Effector memory CD8-positive, alpha-beta T cell (primary cell): ENCODE data around the gene SLIT3.

Source experiments
- ATAC-seq: fragments of 150-1000 bp; cut with Tn5 transposase; replicated peaks from 2 replicates; pipeline ENCODE4 v1.10.0; 2021; ENCODE audit warnings: mild to moderate bottlenecking, moderate library complexity
- DNase-seq, 3 experiments: peaks; one replicate each; pipeline ENCODE4 v3.0.0; 2021
- H3K27ac Mint-ChIP-seq, 2 donors: one replicate each; pipeline ENCODE4 v1.8.0; 2022; ENCODE audit warnings: mild to moderate bottlenecking in 2 of 2, mixed read lengths in 2 of 2, moderate library complexity in 2 of 2
- H3K27me3 Mint-ChIP-seq, 2 donors: one replicate each; pipeline ENCODE4 v1.8.0; 2022; ENCODE audit warnings: mixed read lengths in 2 of 2
- H3K36me3 Mint-ChIP-seq: one replicate; pipeline ENCODE4 v1.8.0; 2022; ENCODE audit warnings: mild to moderate bottlenecking, moderate library complexity, mixed read lengths; ENCODE audit not compliant: insufficient read depth
- H3K4me1 Mint-ChIP-seq, 2 donors: one replicate each; pipeline ENCODE4 v1.8.0; 2022; ENCODE audit warnings: low read depth in 2 of 2, mixed read lengths in 2 of 2
- H3K4me3 Mint-ChIP-seq, 2 donors: one replicate each; pipeline ENCODE4 v1.8.0; 2022; ENCODE audit warnings: mild to moderate bottlenecking in 2 of 2, mixed read lengths in 2 of 2, moderate library complexity in 2 of 2
- H3K9me3 Mint-ChIP-seq, 2 donors: one replicate each; pipeline ENCODE4 v1.8.0; 2022; ENCODE audit warnings: mixed read lengths in 2 of 2

SLIT3 gene

DNA sequence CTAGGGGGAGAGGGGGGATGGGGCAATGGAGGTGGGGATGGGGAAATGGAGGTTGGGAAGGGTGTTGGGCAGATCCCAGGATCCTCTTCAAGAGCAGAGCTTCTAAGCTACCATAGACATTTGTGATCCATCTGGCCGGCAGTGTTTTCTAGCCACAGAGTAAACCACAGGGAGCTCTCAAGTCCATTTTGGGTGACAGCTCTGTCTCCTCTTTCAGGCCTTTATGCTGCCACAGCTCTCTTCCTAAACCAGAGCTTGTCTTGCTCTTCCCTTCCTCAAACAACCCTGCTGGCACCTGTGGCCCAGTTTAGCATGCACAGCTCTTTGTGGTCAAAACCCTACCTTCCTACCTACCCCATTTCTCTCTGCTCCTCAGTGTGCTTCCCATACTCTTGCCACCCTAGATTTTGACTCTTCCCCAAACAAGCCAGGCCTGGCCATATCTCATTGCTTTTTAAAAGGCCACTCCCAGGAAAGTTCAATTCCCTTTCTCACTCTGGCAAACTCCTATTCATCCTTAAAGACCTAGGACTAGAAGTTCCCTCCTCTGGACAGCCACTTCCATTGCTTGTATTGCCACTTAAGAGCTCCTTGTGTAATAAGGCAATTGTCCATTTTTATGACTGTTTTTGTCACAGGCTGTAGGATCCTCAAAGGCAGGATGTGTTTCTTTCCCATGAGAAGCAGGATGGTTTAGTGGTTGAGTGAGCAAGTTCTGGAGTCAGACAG lies 637.5 kb downstream of the SLIT3 start:
- no peaks in the 10 kb centered on the region for H3K9me3 Mint-ChIP-seq
- H3K27ac Mint-ChIP-seq = no peak overlapping the region
- ATAC-seq (no peak), DNase-seq (no peak)
- H3K4me3 Mint-ChIP-seq = no peak overlapping the region
- peaks cover 6 to 55% of the 10 kb centered on the region in 2 donors for H3K27me3 Mint-ChIP-seq
- no peaks in the 10 kb centered on the region for H3K36me3 Mint-ChIP-seq
- no peaks in the 10 kb centered on the region for H3K4me1 Mint-ChIP-seq

- H3K4me3 Mint-ChIP-seq = no peak overlapping the region
- no peaks in the 10 kb centered on the region for H3K9me3 Mint-ChIP-seq
- ATAC-seq = no peak
- peaks cover 6 to 56% of the 10 kb centered on the region in 2 donors for H3K27me3 Mint-ChIP-seq
- H3K4me1 Mint-ChIP-seq = no peaks in the 10 kb centered on the region
- no peak for DNase-seq
- H3K27ac Mint-ChIP-seq = no peak overlapping the region
- H3K36me3 Mint-ChIP-seq = no peaks in the 10 kb centered on the region
Observed at GRCh38 chr5:168661593-168662485, 639.1 kb downstream of the SLIT3 start.

DNA sequence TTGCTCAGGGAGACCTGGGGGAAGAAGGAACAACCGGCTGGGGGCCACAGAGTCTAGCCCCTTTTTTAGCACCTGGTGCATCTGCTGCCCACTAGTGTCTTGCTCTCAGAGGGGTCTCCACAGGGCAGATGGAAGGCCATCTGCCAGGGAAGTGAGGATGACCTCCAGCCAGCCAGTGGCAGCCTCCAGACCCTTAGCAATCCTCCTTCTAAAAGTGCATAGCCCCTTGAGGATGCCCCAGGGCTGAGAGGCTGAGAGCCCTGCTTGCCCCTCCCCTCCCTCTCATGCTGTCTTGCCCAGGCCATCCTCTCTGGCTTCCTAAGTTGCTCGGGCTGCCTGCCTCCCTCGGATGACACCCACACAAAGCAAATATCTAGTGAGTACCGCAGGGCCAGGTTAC lies 640.2 kb downstream of the SLIT3 start:
- Mint-ChIP-seq H3K4me1 (no peaks in the 10 kb centered on the region), H3K36me3 (no peaks in the 10 kb centered on the region), H3K4me3 (no peak overlapping the region), H3K9me3 (no peaks in the 10 kb centered on the region), H3K27ac (no peak overlapping the region), H3K27me3 (peaks cover 12 to 63% of the 10 kb centered on the region in 2 donors)
- DNase-seq (no peak), ATAC-seq (no peak)

DNA sequence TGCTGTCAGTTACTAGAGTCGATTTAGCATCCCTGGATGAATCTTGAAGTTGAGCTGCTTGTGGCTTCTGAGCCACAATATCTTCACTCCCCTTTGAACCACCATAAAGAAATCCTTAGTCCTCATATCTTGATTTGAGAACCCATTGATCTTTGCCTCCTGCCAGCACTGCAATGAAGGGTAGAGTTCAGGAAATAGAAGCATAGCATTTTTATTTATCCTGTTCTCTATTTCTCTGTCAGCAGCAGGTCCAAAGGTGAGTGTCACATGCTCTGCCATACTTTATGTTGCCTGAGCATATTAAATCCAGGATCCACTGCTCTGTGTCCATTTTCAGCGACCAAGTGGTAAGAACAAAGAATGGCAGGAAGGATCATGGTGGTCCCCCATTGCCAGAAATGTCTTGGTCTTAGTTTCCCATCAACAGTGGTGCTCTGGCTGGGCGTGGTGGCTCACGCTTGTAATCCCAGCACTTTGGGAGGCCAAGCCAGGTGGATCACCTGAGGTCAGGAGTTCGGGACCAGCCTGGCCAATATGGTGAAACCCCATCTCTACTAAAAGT lies 641.6 kb downstream of the SLIT3 start:
- H3K36me3 Mint-ChIP-seq = no peaks in the 10 kb centered on the region
- DNase-seq = no peak
- no peaks in the 10 kb centered on the region for H3K9me3 Mint-ChIP-seq
- H3K4me1 Mint-ChIP-seq = no peaks in the 10 kb centered on the region
- no peak overlapping the region for H3K4me3 Mint-ChIP-seq
- no peak for ATAC-seq
- H3K27me3 Mint-ChIP-seq = peaks cover 9 to 57% of the 10 kb centered on the region in 2 donors
- no peak overlapping the region for H3K27ac Mint-ChIP-seq

- DNase-seq = no peak
- Mint-ChIP-seq H3K27me3 (peaks cover 7 to 58% of the 10 kb centered on the region in 2 donors), H3K9me3 (no peaks in the 10 kb centered on the region), H3K4me3 (no peak overlapping the region), H3K27ac (no peak overlapping the region), H3K4me1 (peaks cover 0 to 3% of the 10 kb centered on the region in 2 donors), H3K36me3 (no peaks in the 10 kb centered on the region)
- ATAC-seq = no peak
Observed at GRCh38 chr5:168658394-168658793, 642.5 kb downstream of the SLIT3 start.

GRCh38 chr5:168656633-168657032 lies 644.3 kb downstream of the SLIT3 start:
- ATAC-seq (no peak), DNase-seq (no peak)
- Mint-ChIP-seq H3K27me3 (peaks cover 7 to 58% of the 10 kb centered on the region in 2 donors), H3K4me1 (peaks cover 0 to 3% of the 10 kb centered on the region in 2 donors), H3K4me3 (no peak overlapping the region), H3K36me3 (no peaks in the 10 kb centered on the region), H3K27ac (no peak overlapping the region), H3K9me3 (no peaks in the 10 kb centered on the region)

GRCh38 chr5:168655316-168655715 lies 645.6 kb downstream of the SLIT3 start:
- H3K36me3 Mint-ChIP-seq = no peaks in the 10 kb centered on the region
- H3K4me1 Mint-ChIP-seq = peaks cover 0 to 3% of the 10 kb centered on the region in 2 donors
- no peak overlapping the region for H3K4me3 Mint-ChIP-seq
- DNase-seq = no peak
- no peak overlapping the region for H3K27ac Mint-ChIP-seq
- no peak for ATAC-seq
- no peaks in the 10 kb centered on the region for H3K9me3 Mint-ChIP-seq
- H3K27me3 Mint-ChIP-seq = peaks cover 7 to 45% of the 10 kb centered on the region in 2 donors

DNA sequence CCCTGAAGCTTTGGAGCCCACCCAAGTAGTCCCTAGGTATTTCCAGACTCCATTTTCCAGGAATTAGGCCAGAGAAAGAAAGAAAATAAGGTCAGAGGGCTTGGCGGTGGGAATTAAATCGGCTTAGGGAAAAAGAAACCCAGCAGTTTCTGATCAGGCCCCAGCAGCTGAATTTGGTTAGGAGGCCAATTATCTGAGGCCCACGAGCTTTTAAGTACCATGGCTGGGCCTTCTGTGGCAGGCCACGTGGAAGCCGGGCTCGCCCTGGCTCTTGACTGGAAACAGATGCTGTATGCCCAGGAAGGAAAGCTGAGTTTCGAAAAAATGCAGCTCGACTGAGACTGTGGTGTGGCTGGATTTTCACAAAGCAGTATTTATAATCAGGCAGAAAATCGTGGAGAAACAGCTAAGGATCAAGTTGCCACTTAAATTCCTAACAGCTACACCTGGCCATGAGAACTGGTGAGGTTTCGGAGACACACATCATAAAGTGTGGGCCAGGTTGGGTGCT lies 646.7 kb downstream of the SLIT3 start:
- peaks cover 7 to 41% of the 10 kb centered on the region in 2 donors for H3K27me3 Mint-ChIP-seq
- DNase-seq (no peak), ATAC-seq (no peak)
- no peak overlapping the region for H3K4me3 Mint-ChIP-seq
- H3K27ac Mint-ChIP-seq = no peak overlapping the region
- H3K36me3 Mint-ChIP-seq = no peaks in the 10 kb centered on the region
- H3K9me3 Mint-ChIP-seq = no peaks in the 10 kb centered on the region
- H3K4me1 Mint-ChIP-seq = peaks cover 0 to 3% of the 10 kb centered on the region in 2 donors

DNA sequence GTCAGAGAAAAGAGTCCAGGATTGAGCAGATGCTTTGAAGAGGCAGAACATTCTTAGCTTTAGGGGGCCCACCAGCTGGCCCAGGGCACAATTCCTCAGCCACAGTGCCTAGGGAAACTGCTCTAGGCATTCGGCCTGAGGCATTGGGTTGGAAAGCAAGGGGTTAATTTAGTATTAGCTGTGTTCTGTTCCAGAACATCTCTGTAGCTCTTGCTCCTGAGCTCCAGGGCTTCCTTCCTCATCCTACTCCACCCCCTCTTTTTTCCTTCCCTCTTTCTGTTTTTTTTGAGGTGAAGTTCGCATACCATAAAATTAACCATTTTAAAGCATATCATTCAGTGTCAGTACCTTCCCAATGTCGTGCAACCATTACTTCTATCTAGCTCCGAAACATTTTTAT lies 647.3 kb downstream of the SLIT3 start:
- no peak overlapping the region for H3K27ac Mint-ChIP-seq
- peaks cover 0 to 3% of the 10 kb centered on the region in 2 donors for H3K4me1 Mint-ChIP-seq
- no peaks in the 10 kb centered on the region for H3K36me3 Mint-ChIP-seq
- no peaks in the 10 kb centered on the region for H3K9me3 Mint-ChIP-seq
- ATAC-seq = no peak
- no peak for DNase-seq
- H3K4me3 Mint-ChIP-seq = no peak overlapping the region
- peaks cover 7 to 41% of the 10 kb centered on the region in 2 donors for H3K27me3 Mint-ChIP-seq

DNA sequence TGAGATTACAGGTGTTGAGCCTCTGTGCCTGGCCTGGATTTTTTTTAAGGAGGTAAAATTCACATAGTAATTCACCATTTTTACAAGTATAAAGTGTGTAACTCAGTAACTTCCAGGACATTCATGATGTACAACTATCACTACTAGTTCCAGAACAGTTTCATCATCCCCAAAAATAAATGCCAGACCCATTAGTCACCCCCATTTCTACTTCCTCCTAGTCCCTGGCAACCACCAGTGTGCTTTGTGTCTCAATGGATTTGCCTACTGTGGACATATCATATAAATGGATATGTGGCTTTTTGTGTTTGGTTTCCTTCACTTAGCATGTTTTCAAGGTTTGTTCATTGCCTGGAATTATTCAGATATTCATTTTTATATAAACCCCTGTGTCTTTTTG lies 649.3 kb downstream of the SLIT3 start:
- H3K27ac Mint-ChIP-seq = no peak overlapping the region
- H3K9me3 Mint-ChIP-seq = no peaks in the 10 kb centered on the region
- no peak overlapping the region for H3K4me3 Mint-ChIP-seq
- peaks cover 5 to 45% of the 10 kb centered on the region in 2 donors for H3K27me3 Mint-ChIP-seq
- DNase-seq = no peak
- H3K4me1 Mint-ChIP-seq = peaks cover 0 to 3% of the 10 kb centered on the region in 2 donors
- ATAC-seq = no peak
- no peaks in the 10 kb centered on the region for H3K36me3 Mint-ChIP-seq

DNA sequence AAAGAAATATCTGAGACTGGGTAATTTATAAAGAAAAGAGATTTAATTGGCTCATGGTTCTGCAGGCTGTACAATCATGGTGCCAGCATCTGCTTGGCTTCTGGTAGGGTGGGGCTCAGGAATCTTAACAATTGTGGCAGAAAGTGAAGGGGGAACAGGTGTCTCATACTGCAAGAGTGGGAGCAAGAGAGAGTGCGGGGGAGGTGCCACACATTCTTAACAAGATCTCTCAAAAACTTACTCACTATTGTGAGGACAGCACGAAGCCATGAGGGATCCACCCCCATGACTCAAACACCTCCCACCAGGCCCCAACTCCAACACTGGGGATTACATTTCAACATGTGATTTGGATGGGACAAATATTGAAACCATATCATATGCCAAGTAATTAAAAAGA lies 651.6 kb downstream of the SLIT3 start:
- H3K4me1 Mint-ChIP-seq = peaks cover 0 to 3% of the 10 kb centered on the region in 2 donors
- H3K4me3 Mint-ChIP-seq = no peak overlapping the region
- ATAC-seq = no peak
- H3K9me3 Mint-ChIP-seq = no peaks in the 10 kb centered on the region
- H3K27me3 Mint-ChIP-seq = peaks cover 0 to 37% of the 10 kb centered on the region in 2 donors
- no peak overlapping the region for H3K27ac Mint-ChIP-seq
- DNase-seq = no peak
- no peaks in the 10 kb centered on the region for H3K36me3 Mint-ChIP-seq

DNA sequence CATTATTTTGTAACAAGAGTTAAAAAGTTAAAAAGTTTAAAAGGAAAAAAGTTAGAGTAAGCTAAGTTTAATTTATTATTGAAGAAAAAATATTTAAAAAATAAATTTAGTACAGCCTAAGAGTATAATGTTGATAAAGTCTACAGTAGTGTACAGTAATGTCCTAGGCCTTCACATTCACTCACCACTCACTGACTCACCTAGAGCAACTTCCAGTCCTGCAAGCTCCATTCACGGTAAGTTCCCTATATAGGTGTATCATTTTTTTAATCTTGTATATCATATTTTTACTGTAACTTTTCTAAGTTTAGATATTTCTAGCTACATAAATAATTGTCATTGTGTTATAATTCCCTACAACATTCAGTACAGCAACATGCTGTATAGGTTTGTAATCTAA lies 652.4 kb downstream of the SLIT3 start:
- Mint-ChIP-seq H3K36me3 (no peaks in the 10 kb centered on the region), H3K27me3 (peaks cover 0 to 29% of the 10 kb centered on the region in 2 donors), H3K4me3 (no peak overlapping the region), H3K27ac (no peak overlapping the region), H3K9me3 (no peaks in the 10 kb centered on the region), H3K4me1 (no peaks in the 10 kb centered on the region)
- ATAC-seq (no peak), DNase-seq (no peak)

DNA sequence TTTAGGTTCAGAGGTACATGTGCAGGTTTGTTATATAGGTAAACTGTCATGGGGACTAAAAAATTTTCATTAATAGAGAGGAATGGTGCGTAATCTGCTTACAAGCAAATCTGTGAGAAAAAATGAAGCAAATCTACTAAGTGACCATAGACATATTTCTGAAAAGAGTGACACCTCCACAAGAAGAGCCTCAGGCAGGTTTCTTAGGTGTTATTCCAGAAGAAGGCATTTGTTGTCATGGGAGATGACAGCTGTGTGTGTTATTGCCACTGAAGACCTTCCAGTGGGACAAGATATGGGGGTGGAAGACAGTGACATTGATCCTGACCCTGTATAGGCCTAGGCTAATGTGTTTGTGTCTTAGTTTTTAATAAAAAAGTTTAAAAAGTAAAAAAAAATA lies 652.9 kb downstream of the SLIT3 start:
- no peak for DNase-seq
- no peak for ATAC-seq
- Mint-ChIP-seq H3K27me3 (peaks cover 0 to 24% of the 10 kb centered on the region in 2 donors), H3K27ac (no peak overlapping the region), H3K4me1 (no peaks in the 10 kb centered on the region), H3K9me3 (no peaks in the 10 kb centered on the region), H3K4me3 (no peak overlapping the region), H3K36me3 (no peaks in the 10 kb centered on the region)
